HG02642 (cell line): ENCODE measurements around the gene ARID4B.
"Not testable (repeated sequence)": the region's sequence is repeated elsewhere in the genome, so short reads cannot be mapped to it uniquely, and the experiment has no call there.

ENCODE experiments used
- ATAC-seq: cut with Tn5 transposase; IDR thresholded peaks from one replicate; pipeline ENCODE4 v1.9.1; 2021; ENCODE audit warnings: mild to moderate bottlenecking; ENCODE audit not compliant: unreplicated experiment, poor library complexity

Gene ARID4B

GRCh38 chr1:235302143-235302542 lies 25.8 kb downstream of the ARID4B start:
- ATAC-seq, result no peak

- no peak for ATAC-seq
Observed at GRCh38 chr1:235299169-235299858, 28.7 kb downstream of the ARID4B start.

- no peak for ATAC-seq
Observed at GRCh38 chr1:235298758-235299157, 29.2 kb downstream of the ARID4B start.

- peak; percentile 42 for ATAC-seq
Observed at GRCh38 chr1:235297579-235297978, 30.4 kb downstream of the ARID4B start.

GRCh38 chr1:235296729-235297128 lies 31.2 kb downstream of the ARID4B start:
- ATAC-seq, result no peak

- no peak for ATAC-seq
Observed at GRCh38 chr1:235295902-235296350, 32.1 kb downstream of the ARID4B start.

GRCh38 chr1:235293322-235293942 lies 34.5 kb downstream of the ARID4B start:
- no peak for ATAC-seq

- ATAC-seq, result no peak
Observed at GRCh38 chr1:235292790-235293189, 35.2 kb downstream of the ARID4B start.

- no peak for ATAC-seq
Observed at GRCh38 chr1:235291599-235292091, 36.3 kb downstream of the ARID4B start.

- ATAC-seq, result no peak
Observed at GRCh38 chr1:235290740-235291502, 37.1 kb downstream of the ARID4B start.

- no peak for ATAC-seq
Observed at GRCh38 chr1:235289859-235290739, 37.9 kb downstream of the ARID4B start.

GRCh38 chr1:235287208-235287882 lies 40.6 kb downstream of the ARID4B start:
- no peak for ATAC-seq

GRCh38 chr1:235286667-235287066 lies 41.3 kb downstream of the ARID4B start:
- ATAC-seq, result no peak

- no peak for ATAC-seq
Observed at GRCh38 chr1:235284231-235284769, 43.7 kb downstream of the ARID4B start.

- not testable (repeated sequence) for ATAC-seq
Observed at GRCh38 chr1:235283636-235284035, 44.3 kb downstream of the ARID4B start.

- ATAC-seq, result no peak
Observed at GRCh38 chr1:235280467-235280866, 47.5 kb downstream of the ARID4B start.

- no peak for ATAC-seq
Observed at GRCh38 chr1:235279694-235280093, 48.3 kb downstream of the ARID4B start.

- ATAC-seq, result no peak
Observed at GRCh38 chr1:235278915-235279292, 49.1 kb downstream of the ARID4B start.

- no peak for ATAC-seq
Observed at GRCh38 chr1:235278233-235278914, 49.6 kb downstream of the ARID4B start.
